NOMO-1 treated with DMSO at 0.1 percent for 48 hours (cell line): ENCODE results near the gene ICAM4.
"Not testable (repeated sequence)": the region's sequence is repeated elsewhere in the genome, so short reads cannot be mapped to it uniquely, and the experiment has no call there.

ENCODE experiments used
- DNase-seq: peaks from one replicate; lab custom pipeline; 2025; ENCODE audit not compliant: unreplicated experiment; lab: John Stamatoyannopoulos, UW

ICAM4 gene

GRCh38 chr19:10268071-10268470, 18.7 kb upstream of the ICAM4 start:
- DNase-seq = no peak

DNA sequence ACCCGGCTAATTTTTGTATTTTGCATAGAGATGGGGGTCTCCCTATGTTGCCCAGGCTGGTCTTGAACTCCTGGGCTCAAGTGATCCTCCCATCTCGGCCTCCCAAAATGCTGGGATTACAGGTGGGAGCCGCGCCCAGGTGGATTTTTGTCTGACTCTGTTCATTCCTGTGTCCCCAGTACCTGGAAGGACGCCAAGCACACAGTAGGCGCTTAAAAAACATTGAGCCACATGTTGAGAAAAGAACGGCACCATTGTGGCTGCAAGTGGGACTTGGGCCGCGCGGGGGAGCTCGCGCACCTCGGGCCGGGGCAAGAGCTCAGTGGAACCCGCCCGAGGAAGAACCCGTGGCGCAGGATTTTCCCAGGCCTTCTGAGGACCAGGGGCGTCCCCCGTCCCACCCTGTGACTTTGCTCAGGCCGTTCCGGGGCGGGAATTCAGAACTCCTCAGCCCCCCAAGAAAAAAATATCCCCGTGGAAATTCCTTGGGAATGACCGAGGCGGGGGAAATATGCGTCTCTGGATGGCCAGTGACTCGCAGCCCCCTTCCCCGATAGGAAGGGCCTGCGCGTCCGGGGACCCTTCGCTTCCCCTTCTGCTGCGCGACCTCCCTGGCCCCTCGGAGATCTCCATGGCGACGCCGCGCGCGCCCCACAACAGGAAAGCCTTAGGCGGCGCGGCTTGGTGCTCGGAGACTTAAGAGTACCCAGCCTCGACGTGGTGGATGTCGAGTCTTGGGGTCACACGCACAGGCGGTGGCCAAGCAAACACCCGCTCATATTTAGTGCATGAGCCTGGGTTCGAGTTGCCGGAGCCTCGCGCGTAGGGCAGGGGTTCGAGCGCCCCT, 17.2 kb upstream of the ICAM4 start:
- DNase-seq = peak; percentile 67

GRCh38 chr19:10270180-10270615, 16.6 kb upstream of the ICAM4 start:
- DNase-seq = peak; percentile 76

DNA sequence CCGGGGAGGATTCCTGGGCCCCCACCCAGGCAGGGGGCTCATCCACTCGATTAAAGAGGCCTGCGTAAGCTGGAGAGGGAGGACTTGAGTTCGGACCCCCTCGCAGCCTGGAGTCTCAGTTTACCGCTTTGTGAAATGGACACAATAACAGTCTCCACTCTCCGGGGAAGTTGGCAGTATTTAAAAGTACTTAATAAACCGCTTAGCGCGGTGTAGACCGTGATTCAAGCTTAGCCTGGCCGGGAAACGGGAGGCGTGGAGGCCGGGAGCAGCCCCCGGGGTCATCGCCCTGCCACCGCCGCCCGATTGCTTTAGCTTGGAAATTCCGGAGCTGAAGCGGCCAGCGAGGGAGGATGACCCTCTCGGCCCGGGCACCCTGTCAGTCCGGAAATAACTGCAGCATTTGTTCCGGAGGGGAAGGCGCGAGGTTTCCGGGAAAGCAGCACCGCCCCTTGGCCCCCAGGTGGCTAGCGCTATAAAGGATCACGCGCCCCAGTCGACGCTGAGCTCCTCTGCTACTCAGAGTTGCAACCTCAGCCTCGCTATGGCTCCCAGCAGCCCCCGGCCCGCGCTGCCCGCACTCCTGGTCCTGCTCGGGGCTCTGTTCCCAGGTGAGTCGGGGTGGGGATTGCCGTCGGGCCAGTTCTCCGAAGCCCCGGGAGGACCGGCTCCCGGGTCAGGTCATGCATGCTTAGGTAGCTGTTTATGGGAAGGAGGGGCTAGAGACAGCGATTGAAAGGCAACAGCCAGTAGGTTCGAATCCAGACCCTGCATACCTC, 15.9 kb upstream of the ICAM4 start, which contains the start of gene ICAM1:
Gene ICAM1 (plus strand): TSS at position 505 of the 779 bp plus-strand sequence. CDS start 40 bp downstream, at position 545.
- DNase-seq = peak; percentile 61

GRCh38 chr19:10271543-10272086, 15.1 kb upstream of the ICAM4 start:
- DNase-seq = no peak

DNA sequence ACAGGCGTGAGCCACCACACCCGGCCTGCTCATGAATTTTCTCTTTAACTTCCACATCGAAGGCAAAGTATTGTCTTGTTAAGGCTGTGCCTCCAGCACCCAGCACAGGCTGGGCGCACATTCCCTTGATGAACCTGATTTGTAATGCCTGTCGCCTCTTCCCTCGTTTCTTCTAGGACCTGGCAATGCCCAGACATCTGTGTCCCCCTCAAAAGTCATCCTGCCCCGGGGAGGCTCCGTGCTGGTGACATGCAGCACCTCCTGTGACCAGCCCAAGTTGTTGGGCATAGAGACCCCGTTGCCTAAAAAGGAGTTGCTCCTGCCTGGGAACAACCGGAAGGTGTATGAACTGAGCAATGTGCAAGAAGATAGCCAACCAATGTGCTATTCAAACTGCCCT, 12.2 kb upstream of the ICAM4 start:
- DNase-seq = no peak

GRCh38 chr19:10277795-10278589, 8.8 kb upstream of the ICAM4 start:
- DNase-seq = no peak

DNA sequence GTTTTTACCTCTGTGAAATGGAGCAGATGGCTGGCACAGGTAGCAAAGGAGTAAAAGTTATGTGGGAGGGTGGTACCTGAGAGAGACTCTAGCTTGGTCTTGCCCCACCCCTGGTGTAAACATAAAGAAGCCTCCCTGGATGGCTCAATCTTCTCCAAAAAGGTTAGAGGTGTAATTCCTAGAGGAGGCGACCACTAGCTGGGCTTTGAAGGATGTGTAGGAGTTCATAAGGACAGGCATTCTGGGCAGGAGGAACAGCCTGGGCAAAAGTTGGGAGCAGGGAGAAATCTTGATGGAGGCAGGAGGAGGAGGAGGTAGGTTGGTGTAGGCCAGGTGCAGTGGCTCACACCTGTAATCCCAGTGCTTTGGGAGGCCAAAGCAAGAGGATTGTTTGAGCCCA, 7.8 kb upstream of the ICAM4 start:
- DNase-seq = no peak

GRCh38 chr19:10279737-10280442, 6.9 kb upstream of the ICAM4 start:
- no peak for DNase-seq

DNA sequence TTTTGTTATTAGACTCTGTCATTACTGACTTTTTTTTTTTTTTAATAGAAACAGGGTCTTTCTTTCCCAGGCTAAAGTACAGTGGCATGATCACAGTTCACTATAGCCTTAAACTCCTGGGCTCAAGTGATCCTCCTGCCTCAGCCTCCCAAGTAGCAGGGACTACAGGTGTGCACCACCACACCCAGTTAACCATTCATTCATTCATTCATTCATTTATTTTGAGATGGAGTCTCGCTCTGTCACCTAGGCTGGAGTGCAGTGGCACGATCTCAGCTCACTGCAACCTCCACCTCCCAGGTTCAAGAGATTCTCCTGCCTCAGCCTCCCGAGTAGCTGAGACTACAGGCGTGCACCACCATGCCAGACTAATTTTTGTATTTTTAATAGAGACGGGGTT, 4.7 kb upstream of the ICAM4 start:
- DNase-seq = not testable (repeated sequence)

GRCh38 chr19:10283301-10284064, 3.3 kb upstream of the ICAM4 start:
- no peak for DNase-seq

- no peak for DNase-seq
Observed at GRCh38 chr19:10284065-10284959, 2.4 kb upstream of the ICAM4 start.

GRCh38 chr19:10284960-10285278, 1.8 kb upstream of the ICAM4 start:
- no peak for DNase-seq

GRCh38 chr19:10285393-10285792, 1.4 kb upstream of the ICAM4 start:
- DNase-seq = peak; percentile 25

DNA sequence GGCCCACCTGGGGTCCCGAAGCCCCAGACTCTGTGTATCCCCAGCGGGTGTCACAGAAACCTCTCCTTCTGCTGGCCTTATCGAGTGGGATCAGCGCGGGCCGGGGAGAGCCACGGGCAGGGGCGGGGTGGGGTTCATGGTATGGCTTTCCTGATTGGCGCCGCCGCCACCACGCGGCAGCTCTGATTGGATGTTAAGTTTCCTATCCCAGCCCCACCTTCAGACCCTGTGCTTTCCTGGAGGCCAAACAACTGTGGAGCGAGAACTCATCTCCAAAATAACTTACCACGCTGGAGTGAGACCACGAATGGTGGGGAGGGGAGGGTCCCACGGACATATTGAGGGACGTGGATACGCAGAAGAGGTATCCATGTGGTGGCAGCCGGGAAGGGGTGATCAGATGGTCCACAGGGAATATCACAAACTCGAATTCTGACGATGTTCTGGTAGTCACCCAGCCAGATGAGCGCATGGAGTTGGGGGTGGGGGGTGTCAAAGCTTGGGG, 2.0 kb downstream of the ICAM4 start:
- DNase-seq = no peak

DNA sequence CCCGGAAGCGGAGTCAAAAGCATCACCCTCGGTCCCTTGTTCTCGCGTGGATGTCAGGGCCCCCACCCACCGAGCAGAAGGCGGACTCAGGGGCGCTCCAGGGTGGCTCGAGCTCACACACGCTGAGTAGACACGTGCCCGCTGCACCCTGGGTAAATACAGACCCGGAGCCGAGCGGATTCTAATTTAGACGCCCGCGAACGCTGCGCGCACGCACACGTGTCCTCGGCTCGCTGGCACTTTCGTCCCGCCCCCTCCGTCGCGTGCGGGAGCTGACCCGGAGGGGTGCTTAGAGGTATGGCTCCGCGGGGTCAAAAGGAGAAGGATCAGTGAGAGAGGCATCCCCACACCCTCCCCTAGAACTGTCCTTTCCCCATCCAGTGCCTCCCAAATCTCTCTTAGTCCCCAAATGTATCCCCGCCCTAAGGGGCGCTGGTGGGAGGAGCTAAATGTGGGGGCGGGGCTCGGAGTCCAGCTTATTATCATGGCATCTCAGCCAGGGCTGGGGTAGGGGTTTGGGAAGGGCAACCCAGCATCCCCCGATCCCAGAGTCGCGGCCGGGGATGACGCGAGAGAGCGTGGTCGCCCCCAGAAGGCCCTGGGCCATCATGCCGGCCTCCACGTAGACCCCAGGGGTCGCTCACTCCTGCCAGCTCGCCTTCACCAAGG, 2.5 kb downstream of the ICAM4 start:
- DNase-seq = peak; percentile 21

- DNase-seq = no peak
Observed at GRCh38 chr19:10289836-10290356, 3.1 kb downstream of the ICAM4 start, which contains the start of gene ICAM5. Gene ICAM5 (plus strand): TSS chr19:10289952. CDS start chr19:10290044, 92 bp downstream.
